ENCODE results near the gene DST.

DNA sequence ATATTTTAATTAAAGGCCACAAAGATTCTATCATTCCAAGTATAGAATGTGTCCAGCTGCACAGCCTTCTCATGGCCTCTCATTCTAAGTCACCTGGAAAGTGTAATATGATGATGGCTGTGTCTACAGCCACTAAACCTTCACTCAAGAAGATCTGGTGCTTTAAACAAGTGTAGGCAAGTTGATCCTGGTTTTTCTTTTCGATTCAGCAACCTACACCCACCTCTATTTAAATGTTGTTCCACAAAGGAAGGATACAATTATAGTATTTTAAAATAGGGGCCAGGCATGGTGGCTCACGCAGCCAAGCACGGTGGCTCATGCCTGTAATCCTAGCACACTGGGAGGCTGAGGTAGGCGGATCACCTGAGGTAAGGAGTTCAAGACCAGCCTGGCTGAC lies 25.5 kb upstream of the DST start:
- TF ChIP-seq, protein P1, sequence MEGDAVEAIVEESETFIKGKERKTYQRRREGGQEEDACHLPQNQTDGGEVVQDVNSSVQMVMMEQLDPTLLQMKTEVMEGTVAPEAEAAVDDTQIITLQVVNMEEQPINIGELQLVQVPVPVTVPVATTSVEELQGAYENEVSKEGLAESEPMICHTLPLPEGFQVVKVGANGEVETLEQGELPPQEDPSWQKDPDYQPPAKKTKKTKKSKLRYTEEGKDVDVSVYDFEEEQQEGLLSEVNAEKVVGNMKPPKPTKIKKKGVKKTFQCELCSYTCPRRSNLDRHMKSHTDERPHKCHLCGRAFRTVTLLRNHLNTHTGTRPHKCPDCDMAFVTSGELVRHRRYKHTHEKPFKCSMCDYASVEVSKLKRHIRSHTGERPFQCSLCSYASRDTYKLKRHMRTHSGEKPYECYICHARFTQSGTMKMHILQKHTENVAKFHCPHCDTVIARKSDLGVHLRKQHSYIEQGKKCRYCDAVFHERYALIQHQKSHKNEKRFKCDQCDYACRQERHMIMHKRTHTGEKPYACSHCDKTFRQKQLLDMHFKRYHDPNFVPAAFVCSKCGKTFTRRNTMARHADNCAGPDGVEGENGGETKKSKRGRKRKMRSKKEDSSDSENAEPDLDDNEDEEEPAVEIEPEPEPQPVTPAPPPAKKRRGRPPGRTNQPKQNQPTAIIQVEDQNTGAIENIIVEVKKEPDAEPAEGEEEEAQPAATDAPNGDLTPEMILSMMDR (IDR thresholded peaks at IDR 0.05; ENCODE audit: low read depth, low read length, poor library complexity, severe bottlenecking), result no peak
- TF ChIP-seq EZH2phosphoT487 (IDR thresholded peaks at IDR 0.05; ENCODE audit: borderline replicate concordance, low read length), result no peak

Measured in DOHH2 (cell line).